Transverse colon (tissue), 4 donors: ENCODE measurements around the gene PRKG1. TPM values are rescaled to one million over a fixed set of nuclear protein-coding genes. Genes with fewer than 3 reads are reported as not detected.
A peak's percentile ranks its signal among the peaks of the same experiment; 100 is the strongest.

Experiments used
- DNase-seq: peaks from one replicate; pipeline ENCODE4 v3.0.0-alpha.2; 2019
- H3K27ac ChIP-seq, 4 donors: fragments of 200-600 bp; sonication (generic); 2 replicates each; pipeline ENCODE4 v1.5.1; 2016 to 2018; ENCODE audit warnings: inconsistent platforms in 4 of 4
- H3K27me3 ChIP-seq: fragments of 200-600 bp; sonication (generic); 2 replicates; pipeline ENCODE4 v1.5.1; 2017; ENCODE audit warnings: inconsistent platforms
- H3K36me3 ChIP-seq, 4 donors: fragments of 200-600 bp; sonication (generic); 2 replicates each; pipeline ENCODE4 v1.5.1; 2017 to 2019; ENCODE audit warnings: inconsistent platforms in 4 of 4
- H3K4me1 ChIP-seq, 4 donors: fragments of 200-600 bp; sonication (generic); 2 replicates each; pipeline ENCODE4 v1.5.1; 2017 to 2020; ENCODE audit warnings: inconsistent platforms in 4 of 4
- H3K4me3 ChIP-seq, 4 donors: fragments of 200-600 bp; sonication (generic); 1 replicate in 1 of 4; 2 replicates in 3 of 4; pipeline versions ENCODE4 v1.5.1 to v1.6.1; 2017 to 2019; ENCODE audit warnings: inconsistent platforms in 4 of 4
- H3K9me3 ChIP-seq, 2 donors: fragments of 200-600 bp; sonication (generic); 2 replicates each; pipeline ENCODE4 v1.5.1; 2017 to 2019; ENCODE audit warnings: inconsistent platforms in 2 of 2
- CTCF ChIP-seq, 5 experiments: fragments of 200-600 bp in 3 of 5; fragments of 450-650 bp in 2 of 5; sonication (generic) in 3 of 5; IDR thresholded peaks; 1 replicate in 2 of 5; 2 replicates in 3 of 5; pipeline ENCODE4 v1.5.1; 2016 to 2017; ENCODE audit warnings: antibody characterized with exemption in 5 of 5, inconsistent platforms in 3 of 5, mild to moderate bottlenecking in 2 of 5, moderate library complexity in 1 of 5
- EP300 ChIP-seq: sonication (generic); formaldehyde crosslinking; IDR thresholded peaks from one replicate; pipeline ENCODE4 v1.6.1; 2017; ENCODE audit warnings: antibody characterized with exemption, low read depth
- POLR2A ChIP-seq: fragments of 450-650 bp; IDR thresholded peaks from one replicate; pipeline ENCODE4 v1.6.1; 2016; ENCODE audit warnings: antibody characterized with exemption, mild to moderate bottlenecking, moderate library complexity
- POLR2AphosphoS5 ChIP-seq, 3 donors: sonication (generic); formaldehyde crosslinking; IDR thresholded peaks; one replicate each; pipeline ENCODE4 v1.6.1; 2016; ENCODE audit warnings: antibody characterized with exemption in 3 of 3
- WGBS, 2 donors: methylation state at CpG; one replicate each; pipeline ENCODE4 v1.1.5; 2018; ENCODE audit warnings: low coverage in 1 of 2; 5-methylcytosine and 5-hydroxymethylcytosine counted together
- in situ Hi-C, 4 donors: fragments of 200-750 bp; cut with MboI; loops; one replicate each; pipeline versions ENCODE4 v1.15.0 to v1.15.1; 2017; ENCODE audit warnings: low sequenced_read_pairs in 3 of 4, low pct_ligation_motif_present in 1 of 4, low pct_unique_long_range_greater_than_20kb in 1 of 4
- intact Hi-C: fragments of 100-400 bp; cut with DNase I; formaldehyde crosslinking; loops from one replicate; pipeline ENCODE4 v1.15.1; 2023; ENCODE audit warnings: low total_unique reads
- total RNA-seq, 4 donors: library from RNA; depleted of rRNA; stranded (reverse); fragments of >200 nt; gene quantifications; one replicate each; pipeline ENCODE4 v1.1.0, GENCODE V29; 2016

The PRKG1 gene
- total RNA-seq, 4 donors from 2014 or later = 17.6 to 30.6 (median 26.9) TPM

DNA sequence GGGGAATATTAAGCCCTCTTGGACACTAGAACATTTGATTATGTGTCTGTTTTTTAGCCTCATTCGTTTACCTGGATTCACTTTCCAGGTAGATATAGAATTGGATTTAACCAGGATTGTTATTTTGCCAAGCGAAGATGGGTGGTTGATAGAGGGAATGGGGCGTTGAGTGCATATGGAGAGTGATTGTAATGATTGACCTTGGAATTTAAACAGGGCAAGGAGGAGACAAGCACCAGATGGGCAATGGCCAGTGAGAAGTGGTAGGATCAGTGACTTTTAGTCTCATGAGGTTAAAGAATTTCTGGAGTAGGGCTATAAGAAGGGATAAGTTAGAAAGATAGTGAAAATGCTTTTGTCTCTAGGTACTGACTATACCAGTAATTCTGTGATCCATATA, 836.3 kb downstream of the PRKG1 start:
- H3K9me3 ChIP-seq = no peaks in the 10 kb centered on the region
- 53 to 70% methylated on average over 3 of the region's 3 CpGs for WGBS, 2 donors
- no peak overlapping the region for H3K4me3 ChIP-seq
- in situ Hi-C loops (no loop called here), intact Hi-C loops (no loop called here)
- no peaks in the 10 kb centered on the region for H3K27me3 ChIP-seq
- H3K36me3 ChIP-seq = no peaks in the 10 kb centered on the region
- TF ChIP-seq POLR2AphosphoS5 (IDR thresholded peaks at IDR 0.05) = no peak
- TF ChIP-seq EP300 = no peak
- TF ChIP-seq CTCF (IDR thresholded peaks at IDR 0.05) = no peak
- TF ChIP-seq POLR2A = no peak
- peaks cover 0 to 35% (median 9%) of the 10 kb centered on the region in 4 donors for H3K4me1 ChIP-seq
- DNase-seq = no peak
- peak overlapping the region in 2 of 4 donors; percentile 10 to 36 for H3K27ac ChIP-seq

DNA sequence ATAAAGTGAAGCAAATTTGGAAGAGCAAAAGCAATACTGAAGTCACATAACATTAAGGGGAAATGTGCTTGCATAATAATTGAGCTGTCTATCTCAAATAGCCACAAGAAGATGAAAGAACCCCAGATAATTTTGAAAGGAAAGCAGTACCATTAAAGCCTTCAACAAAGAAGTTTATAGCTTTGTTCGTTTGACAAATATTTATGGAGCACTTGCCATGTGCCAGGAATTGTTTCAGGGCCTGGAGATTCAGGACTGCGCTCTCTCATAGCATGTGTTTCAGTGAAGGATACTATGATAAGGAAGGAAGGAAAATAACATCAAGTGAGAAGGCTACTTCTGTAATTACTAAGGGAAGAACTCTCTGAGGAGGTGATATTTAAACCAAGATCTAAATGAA, 837.4 kb downstream of the PRKG1 start:
- Histone ChIP-seq H3K4me1 (peaks cover 0 to 35% (median 9%) of the 10 kb centered on the region in 4 donors), H3K4me3 (no peak overlapping the region), H3K36me3 (no peaks in the 10 kb centered on the region), H3K27me3 (no peaks in the 10 kb centered on the region), H3K27ac (peak overlapping the region in 2 of 4 donors; percentile 21 to 36), H3K9me3 (no peaks in the 10 kb centered on the region)
- 23 to 30% methylated on average over 2 of the region's 2 CpGs for WGBS, 2 donors
- intact Hi-C loops = no loop called here
- no peak for DNase-seq
- TF ChIP-seq EP300 (no peak), POLR2AphosphoS5 (IDR thresholded peaks at IDR 0.05) (peak in 1 of 3 donors; percentile 35)
- in situ Hi-C loops = no loop called here

- in situ Hi-C loops = no loop called here
- intact Hi-C loops = no loop called here
These were observed 840.8 kb downstream of the PRKG1 start for GRCh38 chr10:51915031-51915542.

GRCh38 chr10:51918440-51918839, 844.2 kb downstream of the PRKG1 start:
- WGBS, 2 donors = 57 to 72% methylated on average over 2 of the region's 2 CpGs
- Histone ChIP-seq H3K27me3 (no peaks in the 10 kb centered on the region), H3K4me3 (no peak overlapping the region), H3K4me1 (peaks cover 0 to 9% (median 0%) of the 10 kb centered on the region in 4 donors), H3K9me3 (no peaks in the 10 kb centered on the region), H3K27ac (no peak overlapping the region), H3K36me3 (no peaks in the 10 kb centered on the region)
- DNase-seq = no peak
- intact Hi-C loops = no loop called here
- no peak for TF ChIP-seq POLR2AphosphoS5 (IDR thresholded peaks at IDR 0.05)
- TF ChIP-seq EP300 = no peak
- in situ Hi-C loops = no loop called here

More at GRCh38 chr10:51915031-51915542, 840.8 kb downstream of the PRKG1 start:
- Histone ChIP-seq H3K4me1 (peaks cover 0 to 34% (median 9%) of the 10 kb centered on the region in 4 donors), H3K27me3 (no peaks in the 10 kb centered on the region), H3K36me3 (no peaks in the 10 kb centered on the region), H3K27ac (no peak overlapping the region), H3K4me3 (no peak overlapping the region), H3K9me3 (no peaks in the 10 kb centered on the region)
- TF ChIP-seq CTCF (IDR thresholded peaks at IDR 0.05) (no peak), POLR2A (no peak)
- 84 to 88% methylated on average over 1 of the region's 1 CpG for WGBS, 2 donors
- DNase-seq = no peak

GRCh38 chr10:51918884-51919325, 844.6 kb downstream of the PRKG1 start:
- in situ Hi-C loops = no loop called here

More at GRCh38 chr10:51918884-51919325, 844.6 kb downstream of the PRKG1 start:
- Histone ChIP-seq H3K36me3 (no peaks in the 10 kb centered on the region), H3K9me3 (no peaks in the 10 kb centered on the region), H3K27me3 (no peaks in the 10 kb centered on the region), H3K4me1 (peaks cover 0 to 9% (median 0%) of the 10 kb centered on the region in 4 donors), H3K27ac (no peak overlapping the region), H3K4me3 (no peak overlapping the region)
- WGBS, 2 donors = 35 to 52% methylated on average over 2 to 5 of the region's 5 CpGs
- DNase-seq = no peak
- intact Hi-C loops = no loop called here
- no peak for TF ChIP-seq POLR2AphosphoS5 (IDR thresholded peaks at IDR 0.05)
- no peak for TF ChIP-seq POLR2A
- no peak for TF ChIP-seq EP300
- TF ChIP-seq CTCF (IDR thresholded peaks at IDR 0.05) = no peak
